Activated CD4-positive, CD25-positive, alpha-beta regulatory T cell treated with anti-CD3 and anti-CD28 coated beads, Interleukin-2, amount 50 U/mL, for 72 hours (primary cell): ENCODE results near the gene EXOC4.
"Not testable (repeated sequence)": the region's sequence is repeated elsewhere in the genome, so short reads cannot be mapped to it uniquely, and the experiment has no call there.

Experiments used
- DNase-seq: peaks from one replicate; pipeline ENCODE4 v3.0.0; 2021

EXOC4 gene

DNA sequence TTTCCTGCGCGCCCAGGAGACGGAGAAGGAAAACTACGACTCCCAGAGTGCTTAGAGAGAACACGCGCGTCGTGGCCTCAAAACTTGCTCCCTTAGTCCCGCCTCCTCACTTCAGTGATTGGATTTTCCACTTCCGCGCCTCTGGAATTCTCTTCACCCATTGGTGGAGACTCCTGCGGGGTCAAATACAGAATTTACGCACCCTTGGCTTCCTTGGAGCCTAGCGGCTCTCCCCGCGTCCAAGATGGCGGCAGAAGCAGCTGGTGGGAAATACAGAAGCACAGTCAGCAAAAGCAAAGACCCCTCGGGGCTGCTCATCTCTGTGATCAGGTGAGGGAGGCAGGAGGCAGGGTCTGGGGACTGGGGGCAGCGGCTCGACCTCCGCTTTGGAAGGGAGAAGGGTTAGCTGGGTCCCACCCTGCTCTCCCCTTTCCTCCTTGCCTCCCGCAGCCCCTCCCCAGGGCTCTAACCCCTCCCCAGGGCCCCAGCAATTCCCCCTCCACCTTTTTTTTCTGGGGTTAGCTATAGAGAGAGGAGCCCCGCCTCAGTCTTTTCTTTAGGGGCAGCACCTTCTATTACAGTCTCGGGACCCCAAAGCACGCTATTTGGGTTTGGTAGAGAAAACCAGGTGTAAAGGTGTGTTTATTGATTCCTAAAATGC lies at the start of gene EXOC4:
TSS of gene EXOC4 (plus strand) at position 221 of the 661 bp plus-strand sequence.
- peak; percentile 80 for DNase-seq

DNA sequence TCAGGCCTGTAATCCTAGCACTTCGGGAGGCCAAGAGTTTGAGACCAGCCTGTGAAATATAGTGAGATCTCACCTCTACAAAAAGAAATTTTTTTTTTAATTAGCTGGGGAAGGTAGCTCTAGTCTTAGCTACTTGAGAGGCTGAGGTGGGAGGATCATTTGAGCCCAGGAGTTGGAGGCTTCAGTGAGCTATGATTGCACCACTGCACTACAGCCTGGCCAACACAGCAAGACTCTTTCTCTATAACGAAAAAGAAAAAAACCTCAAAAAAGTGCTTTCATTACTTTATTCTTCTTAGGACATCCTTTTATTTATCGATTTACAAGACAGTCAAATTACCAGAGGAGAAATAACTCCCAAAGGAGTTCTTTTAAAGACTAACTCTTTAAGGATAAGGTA lies 49.4 kb upstream of the EXOC4 start:
- DNase-seq, result no peak

DNA sequence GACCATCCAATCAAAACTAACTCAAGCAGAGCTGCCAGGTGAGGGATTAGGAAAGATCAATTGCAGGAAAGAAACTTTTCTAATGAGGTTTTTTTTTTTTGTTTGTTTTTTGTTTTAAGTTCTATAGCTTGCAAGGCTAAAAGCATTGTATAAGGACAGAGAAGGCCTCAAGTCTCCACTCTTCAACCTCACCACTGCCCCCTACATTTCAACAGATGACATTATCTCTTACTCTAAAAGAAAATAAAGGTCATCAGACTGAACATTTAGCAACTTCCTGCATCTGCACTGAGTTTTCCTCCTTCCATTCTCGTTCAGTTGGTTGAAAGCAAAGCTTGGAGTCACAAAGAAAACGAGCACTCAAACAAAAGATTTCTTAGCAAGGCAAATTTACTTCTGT lies 45.2 kb upstream of the EXOC4 start:
- DNase-seq, result no peak

DNA sequence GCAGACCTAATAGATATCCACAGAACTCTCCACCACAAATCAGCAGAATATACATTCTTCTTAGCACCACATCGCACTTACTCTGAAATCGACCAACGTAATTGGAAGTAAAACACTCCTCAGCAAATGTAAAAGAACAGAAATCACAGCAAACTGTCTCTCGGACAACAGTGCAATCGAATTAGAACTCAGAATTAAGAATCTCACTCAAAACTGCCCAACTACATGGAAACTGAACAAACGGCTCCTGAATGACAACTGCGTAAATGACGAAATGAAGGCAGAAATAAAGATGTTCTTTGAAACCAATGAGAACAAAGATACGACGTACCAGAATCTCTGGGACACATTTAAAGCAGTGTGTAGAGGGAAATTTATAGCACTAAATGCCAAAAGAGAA lies 42.1 kb upstream of the EXOC4 start:
- not testable (repeated sequence) for DNase-seq

DNA sequence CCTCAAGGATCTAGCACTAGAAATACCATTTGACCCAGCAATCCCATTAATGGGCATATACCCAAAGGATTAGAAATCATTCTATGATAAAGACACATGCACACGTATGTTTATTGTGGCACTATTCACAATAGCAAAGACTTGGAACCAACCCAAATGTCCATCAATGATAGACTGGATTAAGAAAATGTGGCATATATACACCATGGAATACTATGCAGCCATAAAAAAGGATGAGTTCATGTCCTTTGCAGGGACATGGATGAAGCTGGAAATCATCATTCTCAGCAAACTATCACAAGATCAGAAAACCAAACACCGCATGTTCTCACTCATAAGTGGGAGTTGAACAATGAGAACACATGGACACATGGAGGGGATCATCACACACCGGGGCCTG lies 39.1 kb upstream of the EXOC4 start:
- not testable (repeated sequence) for DNase-seq

DNA sequence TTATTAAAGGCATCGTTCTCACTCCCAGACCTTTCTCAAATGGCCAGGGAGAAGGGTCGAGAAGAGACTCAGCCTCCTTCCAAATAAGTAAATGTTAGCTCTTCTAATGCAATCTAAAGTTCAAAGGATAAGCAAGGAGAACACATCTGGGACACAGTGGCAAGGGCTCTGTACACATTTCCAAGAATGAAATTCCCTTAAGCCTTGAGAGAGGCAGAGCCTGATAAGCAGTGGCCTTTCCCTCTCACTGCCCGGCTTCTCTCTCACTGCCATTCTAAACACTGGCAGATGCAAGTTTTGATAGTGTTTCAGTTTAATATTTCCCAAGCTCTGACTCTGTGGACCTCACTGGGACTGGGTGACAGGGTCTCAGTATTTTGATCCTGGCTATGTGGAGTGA lies 35.1 kb upstream of the EXOC4 start:
- no peak for DNase-seq

DNA sequence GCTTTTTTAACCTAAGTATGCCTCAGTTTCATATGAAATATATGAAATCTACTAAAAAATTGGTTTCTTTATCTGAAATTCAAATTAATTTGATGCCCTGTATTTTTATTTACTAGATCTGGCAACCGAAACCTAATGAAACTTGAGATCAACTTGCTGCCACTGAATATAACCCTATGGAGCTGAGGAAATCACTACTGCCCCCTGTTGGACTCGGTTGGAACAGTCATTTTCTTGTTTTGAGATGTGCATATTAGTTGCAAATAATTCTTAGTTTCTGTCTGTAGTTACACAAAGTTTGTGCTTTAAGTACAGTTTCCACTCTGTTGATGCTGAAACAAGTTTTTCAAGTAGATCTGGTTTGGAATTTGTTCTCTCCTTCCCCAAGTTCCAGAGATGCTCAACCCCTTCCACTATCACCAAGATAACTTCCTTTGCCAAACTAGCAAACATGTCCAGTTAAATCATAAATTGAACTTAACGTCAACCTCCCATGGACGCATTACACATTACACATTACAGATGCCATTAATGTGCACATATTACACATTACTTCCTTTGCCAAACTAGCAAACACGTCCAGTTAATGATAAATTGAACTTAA lies 22.2 kb upstream of the EXOC4 start:
- DNase-seq, result peak; percentile 39

DNA sequence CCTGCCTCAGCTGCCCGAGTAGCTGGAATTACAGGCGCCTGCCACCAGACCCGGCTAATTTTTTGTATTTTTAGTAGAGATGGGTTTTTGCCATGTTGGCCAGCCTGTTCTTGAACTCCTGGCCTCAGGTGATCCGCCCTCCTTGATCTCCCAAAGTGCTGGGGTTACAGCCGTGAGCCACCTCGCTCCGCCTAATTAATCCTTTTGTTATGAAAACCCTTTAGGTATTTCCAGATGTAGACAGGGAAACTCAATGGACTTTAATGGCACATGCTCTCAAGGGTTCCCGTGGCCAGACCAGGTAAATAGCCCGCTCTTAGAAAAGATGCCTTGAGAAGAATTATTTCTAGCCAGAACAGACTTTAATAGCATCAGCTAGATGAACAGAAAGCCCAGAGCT lies 19.7 kb upstream of the EXOC4 start:
- DNase-seq, result no peak

DNA sequence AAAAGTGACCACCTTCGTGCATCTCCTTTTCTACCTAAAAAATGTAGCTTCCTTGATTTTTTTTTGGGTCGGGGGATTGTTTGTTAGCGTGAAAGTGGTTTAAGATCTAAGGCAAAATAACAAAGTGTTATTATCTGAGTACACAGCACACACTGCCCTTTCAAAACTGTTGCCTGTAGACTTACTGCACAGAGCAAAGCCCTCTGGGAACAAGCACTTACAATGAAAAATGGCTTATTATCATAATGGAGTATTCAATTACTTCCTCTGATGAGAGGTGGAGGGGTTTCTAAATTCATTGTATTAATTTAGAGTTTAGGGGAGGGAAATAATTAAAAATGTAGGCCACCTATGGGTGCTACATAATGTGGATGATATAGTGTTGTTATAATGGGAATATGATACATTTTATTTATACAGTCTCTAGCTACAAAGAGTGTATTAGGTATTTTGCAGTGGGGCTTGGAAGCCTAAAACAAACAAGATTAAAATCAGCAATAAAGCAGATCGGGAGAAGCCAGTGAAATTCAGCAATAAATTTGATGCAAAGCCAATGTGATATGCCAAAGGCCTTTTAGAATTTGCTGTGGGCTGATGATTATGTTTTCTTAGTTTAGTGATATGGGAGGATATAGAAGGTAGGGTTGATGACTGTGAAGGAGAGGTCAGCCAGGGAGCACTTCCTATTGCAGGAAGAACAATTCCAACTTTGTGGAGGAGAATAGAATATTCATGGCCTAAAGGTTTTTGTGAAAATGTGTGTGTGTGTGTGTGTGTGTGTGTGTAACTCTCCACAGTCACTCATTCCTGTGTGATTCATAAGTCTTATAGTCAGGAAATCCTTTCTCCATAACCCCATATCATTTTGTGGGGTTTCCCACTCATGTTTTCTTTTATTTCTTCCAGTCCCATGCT lies 17.7 kb upstream of the EXOC4 start:
- DNase-seq, result no peak

DNA sequence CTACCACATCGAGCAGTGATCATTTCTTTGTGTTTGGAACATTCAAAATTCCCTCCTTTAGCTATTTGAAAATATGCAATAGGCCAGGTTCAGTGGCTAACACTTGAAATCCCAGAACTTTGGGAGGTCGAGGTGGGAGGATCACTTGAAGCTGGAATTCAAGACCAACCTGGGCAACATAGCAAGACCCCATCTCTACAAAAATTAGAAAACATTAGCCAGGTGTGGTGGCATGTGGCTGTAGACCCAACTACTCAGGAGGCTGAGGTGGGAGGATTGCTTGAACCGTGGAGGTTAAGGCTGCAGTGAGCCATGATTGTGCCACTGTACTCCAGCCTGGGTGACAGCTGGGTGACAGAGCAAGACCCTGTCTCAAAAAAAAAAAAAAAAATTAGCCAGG lies 15.3 kb upstream of the EXOC4 start:
- DNase-seq, result no peak

DNA sequence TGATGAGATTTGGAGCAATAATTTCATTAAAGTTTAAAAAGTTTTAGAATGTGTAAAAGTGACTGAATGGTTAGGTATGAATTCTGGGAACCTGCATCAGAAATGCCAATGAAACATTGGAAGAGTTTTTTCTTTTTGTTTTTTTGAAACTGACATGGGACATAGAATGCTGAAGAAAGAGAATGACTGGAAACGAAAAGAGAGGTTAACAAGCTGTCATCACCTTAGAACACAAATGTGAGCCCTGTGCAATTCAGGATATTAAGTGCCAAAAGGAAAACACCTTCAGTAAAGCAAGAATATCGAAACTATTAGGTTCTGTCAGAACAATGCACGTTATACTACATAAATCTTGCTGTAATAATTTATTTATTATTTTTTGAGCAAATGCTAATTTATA lies 12.6 kb upstream of the EXOC4 start:
- DNase-seq, result no peak

DNA sequence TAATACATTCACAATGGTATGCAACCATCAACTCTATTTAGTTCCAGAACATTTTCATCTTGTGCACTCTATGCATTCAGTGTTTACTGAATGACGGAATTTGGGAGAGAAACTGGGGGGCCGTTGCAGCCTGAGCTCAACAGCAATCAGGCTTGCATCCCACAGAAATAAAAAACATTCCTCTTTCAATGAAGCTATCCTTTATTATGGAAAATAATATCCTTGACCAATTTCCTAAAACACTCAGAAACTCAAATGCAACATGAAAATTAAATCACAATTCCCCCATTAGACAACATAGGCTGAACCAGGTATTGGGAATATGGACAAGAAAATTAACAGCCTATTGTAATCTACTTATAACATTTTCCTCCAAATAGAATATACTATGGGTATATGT lies 6.3 kb upstream of the EXOC4 start:
- DNase-seq, result no peak

DNA sequence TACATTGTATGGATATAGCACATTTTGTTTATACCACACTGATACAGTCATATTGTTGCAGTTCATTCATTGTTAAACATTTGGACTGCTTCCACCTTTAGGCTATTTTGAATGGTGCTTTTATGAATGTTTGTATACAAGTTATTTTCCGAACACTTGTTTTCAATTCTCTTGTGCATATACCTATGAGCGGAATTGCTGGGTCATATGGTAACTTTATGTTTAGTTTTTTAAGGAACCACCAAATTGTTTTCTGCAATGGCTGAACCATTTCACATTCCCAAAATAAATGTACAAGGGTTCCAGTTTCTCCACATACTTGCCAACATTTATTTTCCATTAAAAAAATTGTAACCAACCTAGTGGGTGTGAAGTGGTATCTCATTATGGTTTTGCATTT lies 4.0 kb upstream of the EXOC4 start:
- no peak for DNase-seq

DNA sequence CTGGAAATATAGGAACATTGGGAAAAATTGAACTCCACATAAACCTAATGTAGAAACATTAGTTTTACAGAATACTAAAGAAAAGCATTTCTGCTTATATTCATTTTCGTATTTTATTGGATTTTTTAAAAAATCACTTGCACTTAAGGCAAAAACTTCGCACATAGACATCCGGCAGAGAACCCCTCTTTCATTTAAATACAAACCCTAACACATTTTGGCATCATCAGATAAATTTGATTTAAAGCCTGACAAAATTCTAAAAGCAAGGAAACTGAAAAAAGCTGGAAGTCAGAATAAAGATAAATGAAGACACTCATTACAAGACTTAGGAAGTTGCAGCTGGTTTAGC lies 396 bp upstream of the EXOC4 start:
- no peak for DNase-seq

DNA sequence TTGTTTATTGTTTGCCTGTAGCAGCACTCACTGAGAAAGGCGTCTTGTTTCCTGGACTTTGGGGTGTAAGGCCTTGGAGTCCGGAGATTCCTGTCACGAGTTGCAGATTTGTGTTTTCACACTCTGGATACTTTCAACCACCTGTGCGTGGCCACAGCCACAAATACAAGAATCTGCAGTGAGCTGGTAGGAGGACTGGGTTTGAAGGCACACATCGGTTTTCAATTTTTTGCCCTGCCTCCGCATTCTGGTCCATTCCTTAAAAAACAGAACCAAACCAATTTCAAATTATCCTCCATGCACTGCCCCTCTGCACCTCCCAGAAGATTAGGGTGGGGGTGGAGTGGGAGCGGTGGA lies 619 bp downstream of the EXOC4 start:
- no peak for DNase-seq

DNA sequence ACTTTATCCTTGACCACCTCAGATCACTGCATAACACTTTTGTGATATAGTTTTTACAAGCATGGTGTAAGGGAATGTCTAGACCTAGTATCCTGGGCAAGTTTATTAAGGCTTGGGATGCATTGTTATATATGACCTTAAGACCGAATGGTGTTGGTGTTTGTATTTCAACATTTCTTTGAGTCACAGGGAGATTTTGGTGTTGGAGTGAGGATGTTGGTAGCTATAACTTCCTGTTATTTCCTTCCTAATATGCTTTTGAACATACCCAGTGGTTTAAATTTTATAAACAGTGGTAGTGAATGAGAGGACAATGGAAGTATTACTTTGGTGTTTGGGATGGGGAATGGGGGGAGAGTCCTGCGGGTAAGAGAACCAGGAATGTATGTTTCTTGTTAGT lies 2.6 kb downstream of the EXOC4 start:
- DNase-seq, result no peak

DNA sequence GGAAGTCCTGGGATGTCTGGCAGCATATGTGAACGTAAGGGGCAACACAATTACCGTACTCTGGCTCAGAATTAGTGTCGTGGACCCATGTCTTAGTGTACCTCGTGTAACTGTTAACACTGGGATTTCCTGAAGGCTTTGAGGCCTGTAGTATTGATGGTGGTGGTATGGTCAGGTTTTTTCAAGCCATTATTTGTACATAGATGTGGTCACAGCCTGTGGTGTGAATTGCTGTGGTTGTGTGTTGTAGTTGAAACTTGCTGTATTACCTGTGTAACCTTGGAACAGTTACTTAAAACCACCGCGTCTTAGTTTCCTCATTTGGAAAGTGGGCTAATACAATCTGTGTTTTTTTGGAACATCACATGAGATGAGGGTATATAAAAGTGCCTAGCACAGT lies 5.3 kb downstream of the EXOC4 start:
- no peak for DNase-seq

DNA sequence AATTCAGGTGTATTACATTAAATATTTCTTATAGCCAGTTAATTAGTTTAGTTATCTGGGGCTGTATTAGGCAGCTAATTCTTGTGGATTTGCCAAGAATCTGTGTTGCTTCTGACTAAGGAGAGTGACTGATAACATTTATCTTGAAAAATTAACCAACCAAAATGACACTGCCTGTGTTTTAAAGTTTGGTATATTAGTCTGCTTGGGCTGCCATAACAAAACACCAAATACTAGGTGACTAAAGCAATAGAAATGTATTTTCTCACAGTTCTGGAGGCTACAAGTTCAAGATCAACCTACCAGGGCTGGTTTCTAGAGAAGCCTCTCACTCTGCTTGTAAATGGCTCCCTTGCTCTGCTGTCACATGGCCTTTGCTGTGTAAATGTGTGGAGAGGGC lies 12.9 kb downstream of the EXOC4 start:
- DNase-seq, result no peak

DNA sequence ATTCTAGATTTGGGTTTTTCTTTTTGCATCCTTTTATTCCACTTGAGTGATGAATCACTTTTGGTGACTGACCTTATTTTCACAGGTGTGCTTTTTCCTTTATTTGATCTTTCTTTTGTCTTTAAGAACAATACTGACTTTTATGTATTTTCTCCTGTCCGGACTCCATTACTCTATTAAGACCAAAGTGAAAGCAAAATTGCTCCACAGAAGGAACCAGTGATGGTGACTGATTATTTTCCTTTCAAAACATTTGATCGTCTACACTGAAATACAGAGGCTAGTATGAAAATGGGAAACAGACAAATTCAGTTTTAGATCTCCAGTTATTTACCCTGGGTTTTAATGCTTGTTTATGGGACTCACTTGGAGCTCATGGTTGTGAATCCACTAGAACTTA lies 15.5 kb downstream of the EXOC4 start:
- no peak for DNase-seq

DNA sequence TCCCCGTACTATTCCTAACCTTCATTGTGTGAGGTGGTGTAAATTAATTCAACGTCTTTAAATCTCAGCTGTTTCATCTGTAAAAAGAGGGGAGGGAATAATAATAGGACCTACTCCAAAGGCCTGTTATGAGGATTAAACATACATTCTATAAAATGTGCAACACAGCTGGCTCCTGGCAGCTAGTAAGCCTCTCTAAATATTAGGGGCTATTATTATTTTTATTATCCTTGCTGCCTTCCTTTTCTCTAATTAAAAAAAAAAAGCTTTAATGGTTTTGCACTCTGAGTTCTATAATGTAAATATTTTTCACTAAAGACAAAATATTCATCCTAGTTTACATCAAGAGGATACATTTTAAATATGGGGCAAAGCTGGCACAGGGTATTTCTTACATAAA lies 19.5 kb downstream of the EXOC4 start:
- no peak for DNase-seq

DNA sequence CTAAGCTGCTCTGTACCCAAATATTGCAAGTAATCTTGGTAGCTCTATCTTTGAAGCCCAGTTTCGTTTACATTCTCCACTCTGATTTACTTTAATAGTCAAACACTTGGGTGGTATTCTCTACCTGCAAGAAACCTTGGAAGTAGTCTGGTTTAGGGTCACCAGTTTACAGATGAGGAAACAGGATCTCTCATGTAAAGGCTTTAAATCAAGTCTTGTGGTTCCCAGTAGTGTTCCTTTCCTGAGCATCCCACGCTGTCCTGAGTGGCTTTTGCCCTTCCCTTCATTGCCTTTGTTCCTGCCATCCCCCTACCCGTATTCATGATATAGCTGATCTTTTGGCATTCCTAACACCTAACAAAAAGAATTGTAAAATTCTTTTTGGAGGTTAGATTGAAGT lies 20.3 kb downstream of the EXOC4 start:
- no peak for DNase-seq

DNA sequence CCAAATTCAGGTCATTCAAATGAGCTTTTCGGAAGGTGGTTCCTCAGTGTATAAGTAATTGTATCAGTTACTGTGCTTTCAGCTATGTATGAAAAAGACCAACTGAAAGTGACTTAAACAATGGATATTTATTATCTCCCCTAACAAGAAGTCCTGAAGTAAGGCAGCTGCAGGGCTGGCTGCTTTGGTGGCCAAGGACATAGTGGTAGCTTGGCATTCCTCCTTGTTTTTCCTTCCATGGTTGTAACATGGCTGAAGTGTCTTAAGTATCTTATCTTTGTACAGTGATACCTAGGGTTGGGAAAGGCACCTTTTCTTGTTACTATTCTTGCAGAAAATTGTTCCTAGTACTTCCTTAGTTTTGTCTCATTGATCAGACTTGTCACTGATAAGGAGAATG lies 21.4 kb downstream of the EXOC4 start:
- no peak for DNase-seq

DNA sequence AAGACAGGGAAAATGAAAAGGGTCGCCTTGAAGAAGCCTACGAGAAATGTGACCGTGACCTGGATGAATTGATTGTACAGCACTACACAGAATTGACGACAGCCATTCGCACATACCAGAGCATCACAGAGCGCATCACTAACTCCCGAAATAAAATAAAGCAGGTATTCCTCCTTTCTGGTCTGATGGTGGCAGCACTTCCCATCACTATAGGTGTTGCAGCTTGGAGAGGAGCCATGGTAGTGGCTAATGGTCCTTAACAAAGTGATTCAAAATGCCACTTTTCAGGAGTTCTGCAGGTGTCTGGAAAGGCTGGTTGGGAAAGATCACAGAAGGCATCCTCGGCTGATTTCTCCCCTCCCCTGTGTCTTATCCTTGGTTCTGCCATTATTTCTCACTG lies 22.1 kb downstream of the EXOC4 start:
- DNase-seq, result no peak

DNA sequence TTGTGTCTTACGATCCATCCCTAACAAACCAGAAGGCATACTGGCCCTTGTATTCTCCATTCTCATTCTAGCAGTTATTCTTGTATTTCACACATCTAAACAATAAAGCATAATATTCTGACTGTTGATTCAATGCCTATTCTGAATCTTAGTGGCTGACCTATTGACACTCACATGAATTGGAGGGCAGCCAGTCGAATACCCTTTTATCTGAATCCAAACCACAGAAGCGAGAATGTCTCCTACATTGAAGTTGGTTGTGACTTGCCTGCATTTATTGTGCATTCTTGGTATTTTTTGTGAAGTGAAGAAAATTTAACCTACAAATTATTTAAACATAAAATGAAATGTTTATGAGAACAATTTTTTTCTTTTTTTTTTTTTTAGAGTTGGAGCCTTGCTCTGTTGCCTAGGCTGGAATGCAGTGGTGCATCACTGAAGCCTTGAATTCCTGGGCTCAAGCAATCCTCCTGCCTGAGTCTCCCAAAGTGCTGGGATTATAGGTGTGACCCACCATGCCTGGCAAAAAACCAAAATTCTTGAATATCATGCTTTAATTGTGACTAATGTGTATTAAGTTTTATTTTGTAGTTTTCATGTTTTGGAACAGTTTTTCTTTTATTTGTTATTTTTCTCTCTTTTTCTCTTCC lies 22.7 kb downstream of the EXOC4 start:
- no peak for DNase-seq
